IMR-90 (cell line): ENCODE results near the gene NDUFA7. TPM values are rescaled to one million over a fixed set of nuclear protein-coding genes. Genes with fewer than 3 reads are reported as not detected.

Experiments
- ATAC-seq: fragments of 200-7000 bp; cut with Tn5 transposase; 2 replicates; pipeline ENCODE4 v1.9.1; 2020; ENCODE audit warnings: low read depth, mild to moderate bottlenecking, moderate library complexity
- BruUV-seq: library from RNA; stranded (reverse); fragments of 400-500 nt; replicated peaks from 2 replicates; lab custom pipeline; 2021; lab: Mats Ljungman, UMichigan
- CTCF ChIA-PET: fragments of 300-600 bp; formaldehyde crosslinking; extraction: SDS; loops from one replicate; lab custom pipeline; 2021; ENCODE audit warnings: antibody characterized with exemption; lab: Yijun Ruan, JAX
- POLR2A ChIA-PET: fragments of 300-600 bp; sonication (Branson Sonifier 250); formaldehyde crosslinking; loops from one replicate; lab custom pipeline; 2022; ENCODE audit warnings: antibody characterized with exemption; ENCODE audit not compliant: unreplicated experiment; lab: Charles Lee
- DNase-seq: peaks from one replicate; pipeline ENCODE4 v3.0.0; 2013
- H2AFZ ChIP-seq: replicated peaks from 2 replicates; pipeline ENCODE3; 2013; ENCODE audit warnings: low read length, mild to moderate bottlenecking; ENCODE audit not compliant: poor library complexity
- H2AK5ac ChIP-seq: 2 replicates; pipeline ENCODE4 v1.6.1; 2013; ENCODE audit warnings: low read depth, low read length, inconsistent platforms
- H2AK9ac ChIP-seq: replicated peaks from 2 replicates; pipeline ENCODE3; 2013; ENCODE audit warnings: mild to moderate bottlenecking, low read depth, low read length, moderate library complexity; ENCODE audit not compliant: poor library complexity
- H2BK120ac ChIP-seq: 2 replicates; pipeline ENCODE4 v1.6.1; 2013; ENCODE audit warnings: low read depth, low read length, inconsistent platforms
- H2BK15ac ChIP-seq: 3 replicates; pipeline ENCODE4 v1.6.1; 2013; ENCODE audit warnings: low read depth, low read length, inconsistent platforms
- H2BK20ac ChIP-seq: 2 replicates; pipeline ENCODE4 v1.6.1; 2013; ENCODE audit warnings: low read depth, mild to moderate bottlenecking, inconsistent platforms, low read length, moderate library complexity
- H2BK5ac ChIP-seq: 2 replicates; pipeline ENCODE4 v1.6.1; 2013; ENCODE audit warnings: mild to moderate bottlenecking, low read depth, low read length, inconsistent platforms; ENCODE audit not compliant: poor library complexity, severe bottlenecking
- H3K14ac ChIP-seq: replicated peaks from 2 replicates; pipeline ENCODE4 v1.6.1; 2013; ENCODE audit warnings: low read depth, low read length, inconsistent platforms
- H3K18ac ChIP-seq: 2 replicates; pipeline ENCODE4 v1.6.1; 2013; ENCODE audit warnings: low read depth, low read length, control low read depth
- H3K23ac ChIP-seq: 2 replicates; pipeline ENCODE4 v1.6.1; 2013; ENCODE audit warnings: low read depth, low read length, inconsistent platforms
- H3K27ac ChIP-seq: 2 replicates; pipeline ENCODE4 v1.5.1; 2013; ENCODE audit warnings: mild to moderate bottlenecking, control low read depth, low read length; ENCODE audit not compliant: insufficient read depth
- H3K27me3 ChIP-seq: 2 replicates; pipeline ENCODE4 v1.6.1; 2013; ENCODE audit warnings: low read length; ENCODE audit not compliant: control insufficient read depth, insufficient read depth
- H3K36me3 ChIP-seq: 2 replicates; pipeline ENCODE4 v1.6.1; 2013; ENCODE audit warnings: low read length, mixed read lengths; ENCODE audit not compliant: control insufficient read depth, insufficient read depth
- H3K4ac ChIP-seq: 2 replicates; pipeline ENCODE4 v1.6.1; 2013; ENCODE audit warnings: low read depth, low read length, inconsistent platforms
- H3K4me1 ChIP-seq: 2 replicates; pipeline ENCODE4 v1.6.1; 2013; ENCODE audit warnings: low read length, mixed read lengths; ENCODE audit not compliant: control insufficient read depth, insufficient read depth
- H3K4me2 ChIP-seq: 2 replicates; pipeline ENCODE4 v1.6.1; 2013; ENCODE audit warnings: low read depth, mild to moderate bottlenecking, control low read depth, low read length, moderate library complexity
- H3K4me3 ChIP-seq: 2 replicates; pipeline ENCODE4 v1.5.1; 2013; ENCODE audit warnings: low read depth, mild to moderate bottlenecking, control low read depth, low read length, moderate library complexity; ENCODE audit not compliant: insufficient read depth
- H3K56ac ChIP-seq: 2 replicates; pipeline ENCODE4 v1.6.1; 2013; ENCODE audit warnings: low read length, inconsistent platforms; ENCODE audit not compliant: insufficient read depth; ENCODE audit errors: extremely low read depth
- H3K79me1 ChIP-seq, 2 experiments: 2 replicates each; pipeline ENCODE4 v1.6.1; 2013; ENCODE audit warnings: low read length in 2 of 2, inconsistent platforms in 1 of 2, low read depth in 1 of 2
- H3K9ac ChIP-seq: 2 replicates; pipeline ENCODE4 v1.6.1; 2013; ENCODE audit warnings: low read depth, low read length, control low read depth
- H3K9me1 ChIP-seq: 2 replicates; pipeline ENCODE4 v1.6.1; 2013; ENCODE audit warnings: low read length, inconsistent platforms; ENCODE audit not compliant: insufficient read depth
- H3K9me3 ChIP-seq: 2 replicates; pipeline ENCODE4 v1.6.1; 2013; ENCODE audit warnings: low read length; ENCODE audit not compliant: control insufficient read depth, insufficient read depth
- H4K20me1 ChIP-seq: 2 replicates; pipeline ENCODE4 v1.6.1; 2013; ENCODE audit warnings: low read length, inconsistent platforms; ENCODE audit not compliant: insufficient read depth
- H4K5ac ChIP-seq: 2 replicates; pipeline ENCODE4 v1.6.1; 2013; ENCODE audit warnings: mild to moderate bottlenecking, low read depth, low read length, control low read depth
- H4K8ac ChIP-seq, 2 experiments: 2 replicates each; pipeline ENCODE4 v1.6.1; 2013; ENCODE audit warnings: low read depth in 2 of 2, low read length in 2 of 2, control low read depth in 1 of 2, inconsistent platforms in 1 of 2
- H4K91ac ChIP-seq: 2 replicates; pipeline ENCODE4 v1.6.1; 2013; ENCODE audit warnings: low read depth, low read length, inconsistent platforms; ENCODE audit not compliant: insufficient read depth
- BHLHE40 ChIP-seq: fragments of 150-350 bp; IDR thresholded peaks from 2 replicates; pipeline ENCODE4 v1.6.1; 2016; ENCODE audit warnings: mild to moderate bottlenecking, low read depth, low read length
- FOS ChIP-seq: fragments of 150-350 bp; IDR thresholded peaks from 2 replicates; pipeline ENCODE4 v1.6.1; 2016; ENCODE audit warnings: low read depth, low read length
- MAFK ChIP-seq: IDR thresholded peaks from 2 replicates; pipeline ENCODE4 v1.6.1; 2012; ENCODE audit warnings: low read depth, low read length, improper control_type of control experiment
- MAZ ChIP-seq: IDR thresholded peaks from 2 replicates; pipeline ENCODE4 v1.6.1; 2012; ENCODE audit warnings: low read depth, mild to moderate bottlenecking, low read length, improper control_type of control experiment, moderate library complexity, borderline replicate concordance
- MXI1 ChIP-seq: IDR thresholded peaks from 2 replicates; pipeline ENCODE4 v1.6.1; 2012; ENCODE audit warnings: low read depth, mild to moderate bottlenecking, low read length, moderate library complexity, borderline replicate concordance
- NFE2L2 ChIP-seq: fragments of 150-350 bp; IDR thresholded peaks from 2 replicates; pipeline ENCODE4 v1.6.1; 2016; ENCODE audit warnings: low read depth, mild to moderate bottlenecking, low read length
- POLR2A ChIP-seq: IDR thresholded peaks from 2 replicates; pipeline ENCODE4 v1.6.1; 2012; ENCODE audit warnings: mild to moderate bottlenecking, low read depth, low read length
- RAD21 ChIP-seq: IDR thresholded peaks from 2 replicates; pipeline ENCODE4 v1.6.1; 2012; ENCODE audit warnings: low read length, improper control_type of control experiment
- RCOR1 ChIP-seq: IDR thresholded peaks from 2 replicates; pipeline ENCODE4 v1.6.1; 2012; ENCODE audit warnings: mild to moderate bottlenecking, low read length, improper control_type of control experiment; ENCODE audit not compliant: insufficient replicate concordance
- WGBS, 2 experiments: methylation state at CpG; one replicate each; pipeline versions ENCODE4 v1.1.5 to v1.1.7; 2013; ENCODE audit warnings: missing lambda C conversion rate in 2 of 2; ENCODE audit not compliant: insufficient read length in 1 of 2; ENCODE audit errors: extremely low coverage in 2 of 2; 5-methylcytosine and 5-hydroxymethylcytosine counted together
- dilution Hi-C: fragments of 300-500 bp; cut with HindIII; formaldehyde crosslinking; loops from one replicate; pipeline ENCODE4 v1.14.3; 2018; ENCODE audit warnings: low sequenced_read_pairs; ENCODE audit not compliant: unreplicated experiment
- in situ Hi-C: fragments of 300-500 bp; cut with MboI; formaldehyde crosslinking; loops from 3 replicates; pipeline ENCODE4 v1.14.3; 2019; ENCODE audit warnings: low sequenced_read_pairs, inconsistent platforms, mixed read lengths
- intact Hi-C: fragments of 100-400 bp; cut with micrococcal nuclease; formaldehyde crosslinking; loops from 2 replicates; pipeline ENCODE4 v1.10.0; 2022
- polyA plus RNA-seq, 3 experiments: library from polyadenylated mRNA; depleted of rRNA; stranded (reverse); fragments of >200 nt; gene quantifications; 2 replicates each; pipeline ENCODE4 v1.2.3, GENCODE V29; 2012; ENCODE audit warnings: low replicate concordance in 1 of 3
- total RNA-seq: library from RNA; depleted of rRNA; stranded (reverse); fragments of >200 nt; gene quantifications from 2 replicates; pipeline ENCODE4 v1.2.3, GENCODE V29; 2012
- TF ChIP-seq, protein P1 (sequence below): fragments of 150-350 bp; IDR thresholded peaks from 2 replicates; pipeline ENCODE4 v1.6.1; 2017; ENCODE audit warnings: mild to moderate bottlenecking, antibody characterized with exemption, low read length, low read depth

The NDUFA7 gene
- total and polyA plus RNA-seq, 2 of the 4 experiments (the other 2 are of a cell fraction), result 20.6 to 50.7 TPM

DNA sequence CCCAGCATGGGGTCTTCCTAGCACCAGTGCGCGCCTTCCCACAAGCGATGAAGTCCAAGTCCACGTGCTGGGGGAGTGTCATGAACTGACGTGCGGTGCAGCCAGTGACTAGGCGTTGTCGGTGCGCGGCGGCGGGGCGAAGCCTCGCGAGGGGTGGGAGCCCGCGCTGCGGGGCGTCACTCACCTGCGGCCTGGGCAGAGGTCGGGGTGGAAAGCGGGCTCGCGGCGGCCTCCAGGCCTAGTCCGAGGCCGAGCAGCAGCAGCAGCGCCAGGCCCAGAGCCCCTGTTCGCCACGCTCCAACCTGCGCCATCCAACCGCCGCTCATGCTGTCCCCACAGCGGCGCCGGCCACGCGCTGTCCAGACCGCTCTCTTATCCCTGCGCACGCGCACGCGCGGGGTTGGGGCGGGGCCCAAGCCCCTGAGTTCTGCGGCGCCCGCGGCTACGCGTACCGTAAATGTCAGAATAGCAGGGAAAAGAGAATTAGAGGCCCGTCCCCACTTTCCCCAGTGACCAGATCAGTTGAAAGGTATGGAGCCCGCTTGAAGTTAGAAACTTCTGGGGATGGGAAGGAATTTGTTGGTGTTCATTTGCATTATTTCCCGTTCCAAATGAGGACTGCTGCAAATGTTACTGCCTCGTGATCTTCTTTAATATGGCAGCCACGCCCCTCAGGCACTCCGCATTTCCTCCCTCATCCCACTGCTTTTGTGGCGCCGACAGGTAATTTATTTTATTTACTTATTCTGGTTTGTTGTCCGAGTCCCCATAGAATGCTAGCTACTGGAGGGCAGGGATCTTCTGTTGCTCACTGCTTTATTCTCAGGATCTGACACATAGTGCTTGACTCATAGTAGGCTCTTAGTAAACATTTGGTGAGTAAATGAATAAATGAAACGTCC is 13.0 kb downstream of the NDUFA7 start, which contains the start of gene CD320:
CD320 (minus strand) TSS at position 394 of the 902 bp plus-strand sequence; CDS start at position 326, 68 bp downstream.
- peak within 1 kb of the TSS; percentile 95 for H2AK9ac ChIP-seq
- in situ Hi-C loops, result no loop called here
- no peak within 1 kb of the TSS for H2BK20ac ChIP-seq
- intact Hi-C loops, result no loop called here
- no peak within 1 kb of the TSS; the same call in 1 of the 2 replicates for H3K27ac ChIP-seq
- no peak within 1 kb of the TSS for H2BK5ac ChIP-seq
- dilution Hi-C loops, result no loop called here
- ChIA-PET POLR2A (no interaction called here), CTCF (no interaction called here)
- H4K20me1 ChIP-seq, result no peaks in the 10 kb centered on the region
- H2AK5ac ChIP-seq, result peak within 1 kb of the TSS; percentile 81
- H3K4ac ChIP-seq, result peak within 1 kb of the TSS; percentile 26; the same call in 1 of the 2 replicates
- peak within 1 kb of the TSS; percentile 59 to 80 for H4K8ac ChIP-seq
- H4K5ac ChIP-seq, result no peak within 1 kb of the TSS
- WGBS, 2 experiments, result 0% methylated on average over 28 of the region's 63 CpGs; no CpG with 5 or more reads in 1 of the 2 experiments
- peak within 1 kb of the TSS; percentile 93 for H3K4me2 ChIP-seq
- H3K23ac ChIP-seq, result peak within 1 kb of the TSS; percentile 59; the same call in 1 of the 2 replicates
- peaks cover 11% of the 10 kb centered on the region for H3K36me3 ChIP-seq
- H4K91ac ChIP-seq, result peak within 1 kb of the TSS; percentile 8; the same call in 1 of the 2 replicates
- H3K27me3 ChIP-seq, result no peaks in the 10 kb centered on the region
- DNase-seq (peak; percentile 87), ATAC-seq (peak; percentile 98)
- H3K4me1 ChIP-seq, result peaks cover 5% of the 10 kb centered on the region
- no peak within 1 kb of the TSS for H3K56ac ChIP-seq
- H2BK15ac ChIP-seq, result no peak within 1 kb of the TSS; the same call in 2 of the 3 replicates
- H3K9me1 ChIP-seq, result peaks cover 3% of the 10 kb centered on the region
- H3K18ac ChIP-seq, result no peak within 1 kb of the TSS
- TF ChIP-seq MXI1 (peak; percentile 96), BHLHE40 (peak; percentile 64), NFE2L2 (peak; percentile 47; the same call in 1 of the 2 replicates), FOS (peak; percentile 37; the same call in 1 of the 2 replicates), RAD21 (no peak), MAFK (peak; percentile 33; the same call in 1 of the 2 replicates), RCOR1 (no peak), POLR2A (peak; percentile 67), MAZ (peak; percentile 82)
- TF ChIP-seq, protein P1, sequence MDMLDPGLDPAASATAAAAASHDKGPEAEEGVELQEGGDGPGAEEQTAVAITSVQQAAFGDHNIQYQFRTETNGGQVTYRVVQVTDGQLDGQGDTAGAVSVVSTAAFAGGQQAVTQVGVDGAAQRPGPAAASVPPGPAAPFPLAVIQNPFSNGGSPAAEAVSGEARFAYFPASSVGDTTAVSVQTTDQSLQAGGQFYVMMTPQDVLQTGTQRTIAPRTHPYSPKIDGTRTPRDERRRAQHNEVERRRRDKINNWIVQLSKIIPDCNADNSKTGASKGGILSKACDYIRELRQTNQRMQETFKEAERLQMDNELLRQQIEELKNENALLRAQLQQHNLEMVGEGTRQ, result peak; percentile 81
- H3K9ac ChIP-seq, result peak within 1 kb of the TSS; percentile 36
- H2AFZ ChIP-seq, result peak within 1 kb of the TSS; percentile 92
- H3K14ac ChIP-seq, result peak within 1 kb of the TSS; percentile 19
- H2BK120ac ChIP-seq, result no peak within 1 kb of the TSS
- H3K9me3 ChIP-seq, result no peaks in the 10 kb centered on the region
- peaks cover 6 to 22% of the 10 kb centered on the region in 2 experiments; a peak in 3 of 4 replicates for H3K79me1 ChIP-seq
- peak within 1 kb of the TSS; percentile 51 for H3K4me3 ChIP-seq
- no TSS peak for BruUV-seq
